HG03175 (cell line): Measurements from ENCODE around the gene RAB10.
"Not testable (repeated sequence)": the region's sequence is repeated elsewhere in the genome, so short reads cannot be mapped to it uniquely, and the experiment has no call there.

Experiments used
- ATAC-seq: cut with Tn5 transposase; IDR thresholded peaks from one replicate; pipeline ENCODE4 v1.9.1; 2021; ENCODE audit warnings: mild to moderate bottlenecking, moderate library complexity; ENCODE audit not compliant: unreplicated experiment

RAB10 gene

DNA sequence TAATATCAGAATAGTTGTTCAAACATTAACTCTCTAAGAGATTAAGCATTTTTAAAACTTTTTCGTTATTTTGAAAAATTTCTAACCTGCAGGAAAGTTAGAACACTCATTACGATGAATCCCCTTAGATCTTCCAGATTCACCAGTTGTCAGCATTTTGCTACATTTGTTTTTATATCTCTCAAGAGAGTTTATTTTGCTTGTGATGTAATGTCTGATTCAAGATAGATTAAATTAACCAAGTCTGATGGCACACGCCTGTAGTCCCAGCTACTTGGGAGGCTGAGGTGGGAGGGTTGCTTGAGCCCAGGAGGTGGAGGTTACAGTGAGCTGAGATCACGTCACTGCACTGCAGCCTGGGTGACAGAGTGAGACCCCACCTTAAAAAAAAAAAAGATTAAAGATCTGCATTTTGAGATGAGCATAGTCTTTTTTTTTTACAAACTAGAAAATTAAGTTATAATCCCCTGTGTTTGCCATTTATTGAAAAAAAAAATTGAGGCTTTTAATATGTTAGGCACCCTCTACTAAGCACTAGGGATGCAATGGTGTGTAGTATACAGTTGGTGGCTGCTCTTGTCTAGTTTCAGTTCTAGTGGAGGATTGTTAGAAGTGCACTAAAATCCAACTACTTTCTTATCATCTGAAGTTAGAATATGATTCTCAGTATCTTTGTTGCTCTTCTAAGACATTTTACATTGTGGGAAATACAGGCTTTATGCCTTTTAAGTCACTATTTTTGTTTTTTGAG, 20.9 kb downstream of the RAB10 start:
- ATAC-seq = no peak

DNA sequence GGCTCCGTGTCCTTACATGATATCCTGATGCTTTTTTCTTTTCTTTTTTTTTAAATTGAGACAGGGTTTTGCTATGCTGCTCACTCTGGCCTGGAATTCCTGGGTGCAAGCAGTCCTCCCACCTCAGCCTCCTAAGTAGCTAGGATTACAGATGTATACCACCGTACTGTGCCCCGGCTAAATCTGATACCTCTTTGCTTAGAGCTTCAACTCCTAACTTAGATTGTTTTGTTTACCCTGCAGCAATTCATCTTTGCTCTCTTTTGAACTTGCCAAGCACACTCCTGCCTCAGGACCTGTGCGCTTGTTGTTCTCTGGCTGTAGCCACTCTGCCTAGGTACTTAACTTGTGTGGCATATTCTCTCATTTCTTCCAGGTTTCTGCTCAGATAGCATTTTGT, 24.5 kb downstream of the RAB10 start:
- no peak for ATAC-seq

DNA sequence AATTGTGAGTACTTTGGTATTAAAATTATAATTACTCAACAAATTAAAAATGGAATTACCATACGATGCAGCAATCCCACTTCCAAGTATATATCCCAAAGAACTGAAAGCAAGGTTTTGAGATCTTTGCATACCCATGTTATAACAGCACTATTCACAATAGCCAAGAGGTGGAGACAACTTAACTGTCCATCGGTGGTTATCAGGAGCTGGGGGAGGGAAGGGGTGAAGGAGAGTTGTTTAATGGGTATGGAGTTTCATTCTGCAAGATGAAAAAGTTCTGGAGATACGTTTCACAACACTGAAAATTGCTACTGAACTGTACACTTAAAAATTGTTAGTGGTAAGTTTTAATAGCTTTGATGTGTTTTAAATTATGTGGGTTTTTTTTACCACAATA, 25.7 kb downstream of the RAB10 start:
- ATAC-seq = no peak

DNA sequence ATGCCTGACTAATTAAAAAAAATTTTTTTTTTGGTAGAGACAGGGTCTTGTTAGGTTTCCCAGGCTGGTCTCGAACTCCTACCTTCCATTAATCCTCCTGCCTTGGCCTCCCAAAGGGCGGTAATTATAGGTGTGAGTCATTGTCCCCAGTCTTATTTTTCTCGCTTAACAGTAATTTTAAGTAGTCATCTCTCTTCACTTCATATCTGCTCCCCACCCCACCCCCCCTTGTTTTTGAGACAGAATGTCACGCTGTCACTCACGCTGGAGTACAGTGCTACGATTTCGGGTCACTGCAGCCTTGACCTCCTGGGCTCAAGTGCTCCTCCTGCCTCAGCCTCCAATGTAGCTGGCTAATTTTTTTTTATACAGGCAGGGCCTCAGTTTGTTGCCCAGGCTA, 27.7 kb downstream of the RAB10 start:
- no peak for ATAC-seq

DNA sequence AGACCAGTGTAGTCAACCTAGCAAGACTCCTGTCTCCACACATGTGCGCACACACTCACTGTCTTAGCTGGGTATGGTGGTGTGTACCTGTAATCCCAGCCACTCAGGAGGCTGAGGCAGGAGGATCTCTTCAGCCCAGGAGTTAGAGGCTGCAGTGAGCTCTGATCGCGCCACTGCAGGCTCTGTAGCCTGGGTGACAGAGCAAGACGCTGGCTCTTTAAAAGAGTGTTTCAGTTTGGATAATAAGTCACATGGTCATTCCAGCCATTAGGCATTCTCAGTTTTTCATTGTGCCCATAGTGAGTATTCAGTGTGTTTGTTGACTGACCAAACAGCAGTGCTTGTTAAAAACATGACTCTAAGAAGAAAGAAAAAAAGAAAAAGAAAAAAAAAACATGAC, 31.0 kb downstream of the RAB10 start:
- ATAC-seq = no peak

DNA sequence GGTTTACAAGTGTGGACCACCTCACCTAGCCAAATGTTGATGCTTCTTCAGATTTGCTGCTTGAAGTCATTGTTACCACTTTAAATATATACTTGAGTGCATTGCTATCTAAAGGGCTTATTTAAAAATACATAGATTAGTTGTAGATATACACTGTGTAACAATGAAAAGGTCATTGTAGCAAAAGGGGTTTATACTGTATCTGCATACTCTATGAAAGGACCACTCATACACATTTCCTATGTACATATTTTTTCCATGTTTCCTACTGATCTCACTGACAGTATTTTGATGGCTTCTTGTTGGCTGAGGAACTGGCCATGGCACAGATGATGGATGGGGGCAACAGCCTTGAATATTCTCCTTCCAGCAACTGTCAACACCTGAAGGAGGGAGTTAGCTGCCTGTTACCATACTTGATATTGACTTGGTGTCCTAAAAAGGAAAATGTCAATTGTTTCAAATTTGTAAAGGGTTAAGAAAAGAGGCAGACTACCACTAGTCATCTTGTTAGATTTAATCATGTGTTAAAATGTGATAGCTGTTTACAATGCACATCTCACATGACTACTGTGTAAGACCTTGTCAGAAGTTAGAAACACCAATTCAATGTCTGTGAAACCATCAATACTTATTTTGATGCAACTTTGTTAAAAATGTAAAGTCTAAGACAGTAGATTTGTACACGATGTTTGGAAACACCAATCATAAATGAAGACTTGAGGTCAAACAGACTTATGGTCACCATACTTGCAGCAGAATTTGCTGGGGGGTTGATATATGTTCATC, 33.5 kb downstream of the RAB10 start:
- ATAC-seq = no peak

DNA sequence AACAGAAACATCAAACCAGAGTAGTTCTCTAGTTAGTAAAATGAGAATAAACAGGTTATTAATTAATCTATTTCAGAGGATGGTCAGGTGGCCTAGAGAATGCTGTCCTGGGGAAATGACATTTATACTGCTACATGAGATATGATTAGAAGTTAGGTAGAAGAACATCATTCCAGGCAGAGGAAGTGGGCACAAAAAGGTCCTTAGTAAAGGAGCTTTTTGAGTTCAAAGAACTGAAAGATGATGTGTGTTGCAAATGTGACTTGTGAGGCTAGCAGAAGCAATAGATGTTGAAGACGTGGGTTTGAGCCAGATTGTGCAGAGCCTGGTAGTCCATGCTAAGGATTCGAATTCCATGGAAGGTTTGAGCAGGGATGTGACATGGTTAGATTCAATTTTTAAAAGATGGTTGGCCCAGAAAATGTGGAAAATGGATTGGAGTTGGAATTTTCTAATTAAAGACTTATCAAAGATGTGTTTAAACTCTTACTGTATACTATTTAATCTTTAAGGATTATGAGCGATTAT, 34.2 kb downstream of the RAB10 start:
- ATAC-seq = no peak

DNA sequence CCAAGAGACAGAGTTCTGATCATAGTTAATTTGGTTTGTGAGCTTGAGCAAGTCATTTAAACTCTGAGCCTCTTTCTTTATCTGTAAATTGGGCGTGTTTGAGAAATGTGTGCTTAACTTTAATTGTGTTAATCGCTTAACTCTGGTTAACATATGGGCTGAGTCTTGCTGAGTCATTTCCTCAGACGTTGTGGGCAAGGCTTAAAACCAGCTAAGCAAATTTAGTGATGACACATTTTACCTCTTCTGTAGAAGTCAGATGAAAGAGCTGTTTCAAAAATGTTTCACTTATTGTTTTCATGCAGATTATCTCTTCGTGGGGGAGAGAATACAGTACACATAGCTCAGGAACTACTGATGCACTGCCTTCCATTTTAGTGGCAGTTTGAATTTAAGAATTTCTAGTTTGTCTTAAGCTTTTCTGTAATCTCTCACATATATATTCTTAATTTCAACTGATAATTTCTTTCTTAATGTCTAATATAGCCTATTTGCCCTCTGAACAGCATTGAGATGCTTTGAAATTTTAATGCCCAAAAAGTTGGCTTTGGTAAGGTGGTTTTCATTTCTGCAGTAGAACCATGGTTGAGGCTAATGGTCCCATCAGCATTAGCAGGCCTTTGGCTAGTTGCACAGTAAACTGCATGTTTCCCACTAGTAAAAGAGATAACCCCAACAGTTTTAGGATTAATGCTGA, 34.9 kb downstream of the RAB10 start:
- ATAC-seq = peak; percentile 93

DNA sequence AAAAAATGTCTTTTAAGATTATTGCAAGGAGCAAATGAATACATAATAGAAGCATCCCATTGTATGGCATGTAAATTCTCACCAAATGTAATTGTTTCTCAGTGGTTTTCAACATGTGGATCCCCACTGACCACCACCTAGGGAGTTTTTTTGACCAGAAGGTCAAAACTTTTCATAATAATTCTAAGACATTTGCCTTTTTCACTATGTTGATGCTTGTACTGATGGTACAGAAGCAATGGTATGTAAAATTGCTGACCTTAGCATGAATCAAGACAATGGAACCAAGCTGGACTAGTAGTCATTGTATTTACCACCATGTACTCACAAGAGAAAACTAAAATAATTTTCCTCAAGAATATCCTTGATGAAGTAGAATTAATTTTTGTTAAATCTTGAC, 36.8 kb downstream of the RAB10 start:
- no peak for ATAC-seq

DNA sequence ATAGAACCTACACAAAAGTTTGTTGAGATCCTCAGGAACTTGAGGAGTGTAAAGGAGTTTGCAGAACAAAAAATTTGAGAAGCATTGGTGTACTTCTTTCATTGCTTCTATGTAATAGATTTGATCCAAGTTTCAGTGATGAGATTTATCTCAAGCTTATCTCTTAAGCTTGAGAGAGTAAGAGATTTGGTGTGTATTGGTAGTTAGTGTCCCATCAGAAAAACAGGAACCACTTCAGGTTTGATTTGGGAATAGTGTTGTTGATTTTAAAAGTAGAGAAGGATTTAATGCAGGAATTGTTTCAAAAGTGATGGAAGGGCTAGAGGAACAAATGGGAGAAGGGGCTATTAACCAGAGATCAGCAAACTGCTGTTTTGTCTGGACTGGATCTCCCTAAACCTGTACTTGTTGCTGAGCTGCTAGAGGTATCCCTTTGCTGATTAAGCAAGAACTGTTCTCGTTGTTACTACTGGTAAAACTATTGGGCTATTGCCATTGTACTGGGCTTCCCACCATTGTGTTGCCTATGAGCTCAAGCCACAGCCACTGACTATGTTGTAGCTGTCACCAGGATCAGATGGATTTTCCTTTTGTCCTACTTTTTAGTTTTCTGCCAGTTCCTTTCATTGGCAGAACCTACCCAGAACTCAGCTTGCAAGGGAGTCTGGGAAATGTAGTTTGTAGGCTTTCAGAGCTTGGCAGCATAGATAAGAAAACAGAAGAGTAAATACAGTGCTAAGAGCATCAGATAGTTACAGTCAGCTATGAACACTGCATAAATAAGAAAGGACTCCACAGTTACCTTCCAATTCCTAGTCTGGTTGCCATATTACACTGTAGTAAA, 39.3 kb downstream of the RAB10 start:
- no peak for ATAC-seq

DNA sequence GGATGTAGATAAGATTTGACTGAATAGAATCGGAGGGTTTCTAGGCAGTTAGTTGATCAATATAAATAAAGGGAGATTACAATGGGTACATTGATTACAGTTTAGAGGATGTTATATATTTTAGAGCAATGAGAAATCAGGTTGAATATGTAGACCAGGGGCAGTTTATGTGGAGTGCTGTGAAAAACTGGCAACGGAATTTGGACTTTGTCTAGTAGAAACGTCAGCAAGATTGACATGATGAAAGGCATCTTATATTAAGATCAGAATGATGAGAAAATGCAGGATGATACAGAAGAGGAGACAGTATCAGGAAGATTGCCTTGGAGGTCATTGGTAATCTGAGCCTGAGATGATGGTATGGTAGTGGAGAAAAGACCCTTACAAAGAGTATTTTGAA, 39.9 kb downstream of the RAB10 start:
- ATAC-seq = no peak

DNA sequence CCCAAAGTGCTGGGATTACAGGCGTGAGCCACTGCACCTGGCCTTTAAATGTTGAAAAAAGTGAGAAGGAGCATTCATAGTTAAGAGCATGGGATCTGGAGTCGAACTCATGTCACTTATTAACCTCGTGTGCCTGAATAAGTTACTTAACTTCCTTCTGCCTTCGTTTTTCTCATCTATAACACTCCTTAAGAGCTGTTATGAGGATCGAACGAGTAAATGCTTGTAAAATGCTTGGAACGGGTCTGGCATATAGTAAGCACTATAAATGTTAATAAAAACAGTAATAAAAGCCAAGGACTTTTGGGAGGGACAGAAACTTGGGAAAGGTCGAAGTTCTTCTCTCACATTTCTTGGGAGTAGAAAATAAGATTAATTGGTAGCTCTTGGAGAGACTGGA, 40.8 kb downstream of the RAB10 start:
- ATAC-seq = no peak

DNA sequence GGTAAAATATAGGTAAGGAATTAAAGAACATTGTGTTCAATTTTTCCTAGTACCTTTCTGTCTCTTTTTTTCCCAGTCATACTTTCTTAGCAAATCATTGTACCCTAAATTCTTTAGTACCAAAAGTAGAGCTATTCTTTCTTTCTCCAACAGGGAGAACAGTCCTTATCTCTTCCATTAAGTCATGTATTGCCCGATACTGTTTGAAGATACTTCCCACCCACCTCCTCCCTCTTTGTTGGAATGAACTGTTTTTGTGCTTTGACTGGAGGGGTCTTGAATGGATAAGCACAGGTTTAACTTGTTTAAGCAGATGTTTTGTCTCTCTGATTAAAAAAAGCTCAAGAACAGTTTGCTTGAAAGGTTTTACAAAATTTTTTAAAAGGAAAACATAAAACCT, 41.3 kb downstream of the RAB10 start:
- no peak for ATAC-seq

DNA sequence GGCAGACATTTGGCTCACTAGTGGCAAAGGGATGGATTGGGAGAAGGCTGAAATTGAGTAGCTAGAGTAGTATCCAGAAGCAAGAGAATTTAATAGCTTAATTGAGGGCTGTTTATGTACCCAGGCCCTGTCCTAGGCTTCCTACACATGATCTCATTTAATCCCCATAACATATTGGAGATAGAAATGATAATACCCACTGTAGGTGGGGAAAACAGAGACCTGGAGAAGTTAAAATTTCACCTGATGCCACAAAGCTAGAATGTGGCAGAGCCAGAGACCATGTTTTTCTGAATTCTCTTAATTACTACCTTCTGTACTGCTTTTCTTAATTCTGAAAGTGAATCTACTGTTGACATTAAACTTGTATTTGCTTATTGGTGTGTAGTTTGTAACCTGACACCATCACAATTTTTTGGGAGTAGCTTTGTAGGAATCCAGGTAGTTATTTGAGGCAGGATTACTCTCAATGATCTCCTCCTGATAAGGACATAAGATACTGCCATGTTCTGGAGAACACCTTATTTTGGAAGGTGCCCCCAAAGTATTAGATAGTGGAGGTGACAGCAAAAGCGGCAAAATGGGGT, 42.2 kb downstream of the RAB10 start:
- ATAC-seq = no peak

DNA sequence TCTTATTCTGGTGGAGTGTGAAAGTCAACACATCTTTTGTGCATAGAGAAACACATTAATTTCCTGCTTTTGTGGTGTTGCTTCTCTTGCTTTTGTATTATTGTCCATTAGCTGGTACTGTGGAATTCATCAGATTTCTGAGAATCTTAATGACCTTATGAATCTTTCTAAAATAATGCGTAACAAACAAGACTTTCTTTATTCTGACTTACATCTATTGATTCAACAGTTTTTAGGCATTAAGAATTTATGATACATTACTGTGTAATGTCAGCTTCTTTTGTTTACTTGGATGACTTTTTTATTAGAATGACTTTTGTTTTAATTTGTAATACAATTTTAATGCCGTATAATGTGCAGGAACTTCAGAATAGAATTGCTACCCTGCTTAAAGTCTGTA, 43.4 kb downstream of the RAB10 start:
- no peak for ATAC-seq

DNA sequence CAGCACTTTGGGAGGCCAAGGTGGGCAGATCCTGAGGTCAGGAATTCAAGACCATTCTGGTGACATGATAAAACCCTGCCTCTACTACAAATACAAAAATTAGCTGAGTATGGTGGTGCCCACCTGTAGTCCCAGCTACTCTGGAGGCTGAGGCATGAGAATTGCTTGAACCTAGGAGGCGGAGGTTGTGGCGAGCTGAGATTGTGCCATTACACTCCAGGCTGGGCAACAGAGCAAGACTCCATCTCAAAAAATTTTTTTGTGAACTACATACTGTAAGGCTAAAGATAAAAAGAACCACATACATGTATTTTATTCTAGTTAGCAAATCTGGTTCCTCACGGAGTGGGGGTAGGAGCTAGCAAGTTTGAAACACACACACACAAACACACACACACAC, 45.1 kb downstream of the RAB10 start:
- no peak for ATAC-seq

DNA sequence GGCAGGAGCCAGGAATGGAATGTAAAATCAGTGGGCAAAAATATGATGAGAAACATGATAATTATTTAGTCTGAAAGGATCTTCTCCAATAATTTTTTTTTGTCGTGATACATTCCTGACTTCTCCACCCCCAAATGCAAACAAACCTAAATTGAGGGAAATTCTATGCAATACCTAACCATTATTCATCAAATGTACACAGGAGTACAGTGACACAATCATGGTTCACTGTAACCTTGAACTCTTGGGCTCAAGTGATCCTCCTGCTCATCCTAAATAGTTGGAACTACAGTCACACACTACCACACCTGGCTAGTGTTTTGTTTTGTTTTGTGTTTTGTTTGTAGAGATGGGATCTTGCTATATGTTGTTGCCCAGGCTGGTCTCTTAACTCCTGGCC, 46.5 kb downstream of the RAB10 start:
- no peak for ATAC-seq

DNA sequence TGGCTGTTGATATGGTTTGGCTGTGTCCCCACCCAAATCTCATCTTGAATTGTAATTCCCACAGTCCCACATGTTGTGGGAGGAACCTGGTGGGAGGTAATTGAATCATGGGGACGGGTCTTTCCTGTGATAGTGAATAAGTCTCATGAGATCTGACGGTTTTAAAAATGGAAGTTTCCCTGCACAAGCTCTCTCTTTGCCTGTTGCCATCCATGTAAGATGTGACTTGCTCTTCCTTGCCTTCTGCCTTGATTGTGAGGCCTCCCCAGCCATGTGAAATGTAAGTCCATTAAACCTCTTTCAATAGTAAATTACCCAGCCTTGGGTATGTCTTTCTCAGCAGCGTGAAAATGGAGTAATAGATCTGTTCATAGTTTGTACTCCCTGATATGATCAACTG, 47.0 kb downstream of the RAB10 start:
- ATAC-seq = not testable (repeated sequence)

DNA sequence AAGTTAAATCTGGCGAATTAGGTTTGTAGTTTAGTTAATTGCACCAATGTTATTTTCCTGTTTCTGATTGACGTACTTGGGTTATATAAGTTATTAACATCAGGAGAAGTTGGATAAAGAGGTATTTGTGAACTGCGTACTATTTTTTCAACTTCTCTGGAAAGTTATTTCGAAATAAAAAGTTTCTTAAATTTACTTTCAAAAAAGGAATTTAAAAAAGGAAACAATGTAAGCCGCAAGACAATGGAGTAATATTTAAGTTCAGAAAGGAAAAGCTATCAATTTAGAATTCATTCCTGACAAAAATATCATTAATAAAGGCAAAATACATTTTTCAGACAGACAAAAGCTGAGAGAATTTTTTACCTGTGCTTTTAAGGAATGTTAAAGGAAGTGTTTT, 47.7 kb downstream of the RAB10 start:
- ATAC-seq = no peak

DNA sequence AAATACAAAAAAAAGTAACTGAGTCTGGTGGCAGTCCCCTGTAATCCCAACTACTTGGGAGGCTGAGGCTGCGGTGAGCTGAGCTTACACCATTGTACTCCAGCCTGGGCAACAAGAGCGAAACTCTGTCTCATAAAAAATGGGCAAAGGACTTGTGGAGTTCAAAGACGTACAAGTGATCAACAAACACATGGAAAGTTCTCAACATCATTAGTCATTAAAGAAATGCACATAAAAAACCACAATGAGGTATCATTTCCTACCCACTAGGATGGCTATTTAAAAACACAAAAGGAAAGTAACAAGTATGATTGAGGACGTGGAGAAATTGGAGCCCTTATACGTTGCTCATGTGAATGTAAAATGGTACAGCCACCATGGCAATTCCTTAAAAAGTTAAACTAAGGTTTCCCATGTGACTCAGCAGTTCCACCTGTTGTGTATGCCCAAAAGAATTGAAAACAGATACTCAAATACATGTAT, 52.3 kb downstream of the RAB10 start:
- ATAC-seq = no peak
